ENCODE results near the gene ACSL6.

The ACSL6 gene, protein sequence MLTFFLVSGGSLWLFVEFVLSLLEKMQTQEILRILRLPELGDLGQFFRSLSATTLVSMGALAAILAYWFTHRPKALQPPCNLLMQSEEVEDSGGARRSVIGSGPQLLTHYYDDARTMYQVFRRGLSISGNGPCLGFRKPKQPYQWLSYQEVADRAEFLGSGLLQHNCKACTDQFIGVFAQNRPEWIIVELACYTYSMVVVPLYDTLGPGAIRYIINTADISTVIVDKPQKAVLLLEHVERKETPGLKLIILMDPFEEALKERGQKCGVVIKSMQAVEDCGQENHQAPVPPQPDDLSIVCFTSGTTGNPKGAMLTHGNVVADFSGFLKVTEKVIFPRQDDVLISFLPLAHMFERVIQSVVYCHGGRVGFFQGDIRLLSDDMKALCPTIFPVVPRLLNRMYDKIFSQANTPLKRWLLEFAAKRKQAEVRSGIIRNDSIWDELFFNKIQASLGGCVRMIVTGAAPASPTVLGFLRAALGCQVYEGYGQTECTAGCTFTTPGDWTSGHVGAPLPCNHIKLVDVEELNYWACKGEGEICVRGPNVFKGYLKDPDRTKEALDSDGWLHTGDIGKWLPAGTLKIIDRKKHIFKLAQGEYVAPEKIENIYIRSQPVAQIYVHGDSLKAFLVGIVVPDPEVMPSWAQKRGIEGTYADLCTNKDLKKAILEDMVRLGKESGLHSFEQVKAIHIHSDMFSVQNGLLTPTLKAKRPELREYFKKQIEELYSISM

DNA sequence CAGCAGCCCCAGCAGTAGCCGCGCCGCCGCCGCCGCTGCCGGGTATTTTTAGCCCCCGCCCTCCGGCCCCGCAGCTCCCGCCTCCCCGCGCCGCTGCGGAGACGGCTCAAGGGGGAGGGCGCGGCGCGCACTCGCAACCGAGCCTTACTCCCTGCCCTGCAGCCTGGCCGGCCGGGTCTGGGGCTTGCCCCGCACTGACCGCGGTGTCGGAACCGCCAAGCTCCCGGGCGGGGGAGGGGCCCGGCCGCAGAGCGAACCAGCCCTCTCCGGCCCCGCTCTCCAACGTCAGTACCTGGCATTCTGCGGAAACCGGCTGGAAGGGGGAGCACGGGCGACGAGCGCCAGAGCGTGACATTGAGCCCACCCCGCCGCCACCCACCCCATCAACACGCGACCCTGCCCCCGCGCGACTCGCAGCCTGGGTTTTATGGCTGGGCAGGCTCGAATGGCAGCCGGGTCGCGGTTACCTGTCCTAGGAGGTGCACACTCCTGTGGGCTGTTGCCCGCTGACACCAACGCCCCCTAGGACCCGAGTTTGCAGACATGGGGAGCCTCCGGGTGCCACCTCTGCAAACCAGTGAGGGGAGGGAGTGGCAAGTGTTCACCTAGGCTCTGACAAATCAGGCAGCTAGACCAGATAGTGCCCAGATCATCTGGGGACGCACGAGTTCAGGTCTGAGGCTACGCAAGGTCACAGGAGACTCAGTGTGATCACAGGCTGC, at the start of gene ACSL6:
Gene ACSL6, minus strand, starts transcription at position 37 of the 722 bp plus-strand sequence. CDS start 105 bp downstream, outside the sequence.
- peak within 1 kb of the TSS; percentile 33 for H3K4me3 ChIP-seq (ENCODE audit: control insufficient read depth, low read depth, low read length)
- TF ChIP-seq, protein P1, sequence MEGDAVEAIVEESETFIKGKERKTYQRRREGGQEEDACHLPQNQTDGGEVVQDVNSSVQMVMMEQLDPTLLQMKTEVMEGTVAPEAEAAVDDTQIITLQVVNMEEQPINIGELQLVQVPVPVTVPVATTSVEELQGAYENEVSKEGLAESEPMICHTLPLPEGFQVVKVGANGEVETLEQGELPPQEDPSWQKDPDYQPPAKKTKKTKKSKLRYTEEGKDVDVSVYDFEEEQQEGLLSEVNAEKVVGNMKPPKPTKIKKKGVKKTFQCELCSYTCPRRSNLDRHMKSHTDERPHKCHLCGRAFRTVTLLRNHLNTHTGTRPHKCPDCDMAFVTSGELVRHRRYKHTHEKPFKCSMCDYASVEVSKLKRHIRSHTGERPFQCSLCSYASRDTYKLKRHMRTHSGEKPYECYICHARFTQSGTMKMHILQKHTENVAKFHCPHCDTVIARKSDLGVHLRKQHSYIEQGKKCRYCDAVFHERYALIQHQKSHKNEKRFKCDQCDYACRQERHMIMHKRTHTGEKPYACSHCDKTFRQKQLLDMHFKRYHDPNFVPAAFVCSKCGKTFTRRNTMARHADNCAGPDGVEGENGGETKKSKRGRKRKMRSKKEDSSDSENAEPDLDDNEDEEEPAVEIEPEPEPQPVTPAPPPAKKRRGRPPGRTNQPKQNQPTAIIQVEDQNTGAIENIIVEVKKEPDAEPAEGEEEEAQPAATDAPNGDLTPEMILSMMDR (conservative IDR thresholded peaks at IDR 0.05; ENCODE audit: control insufficient read depth, insufficient read depth, low read depth, low read length): no peak
- DNase-seq (ENCODE audit: low read depth): no peak

DNA sequence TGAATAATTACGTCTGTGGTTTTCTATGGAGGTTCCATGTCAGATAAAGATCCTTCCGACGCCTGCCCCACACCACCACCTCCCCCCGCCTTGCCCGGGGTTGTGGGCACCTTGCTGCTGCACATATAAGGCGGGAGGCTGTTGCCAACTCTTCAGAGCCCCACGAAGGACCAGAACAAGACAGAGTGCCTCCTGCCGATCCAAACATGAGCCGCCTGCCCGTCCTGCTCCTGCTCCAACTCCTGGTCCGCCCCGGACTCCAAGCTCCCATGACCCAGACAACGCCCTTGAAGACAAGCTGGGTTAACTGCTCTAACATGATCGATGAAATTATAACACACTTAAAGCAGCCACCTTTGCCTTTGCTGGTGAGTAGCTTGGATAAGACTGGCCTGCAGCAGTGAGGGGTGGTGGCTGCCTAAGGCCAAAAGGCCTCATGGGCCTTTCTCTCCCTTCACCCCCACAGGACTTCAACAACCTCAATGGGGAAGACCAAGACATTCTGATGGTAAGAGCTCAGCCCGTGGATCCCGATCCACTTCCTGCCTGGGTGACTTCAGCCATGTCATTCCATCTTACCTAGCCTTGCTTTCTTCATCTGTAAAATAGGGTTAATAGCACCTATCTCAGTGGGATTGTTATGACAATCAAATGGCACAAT, 49.2 kb upstream of the ACSL6 start, which contains the start of gene IL3:
Gene IL3, plus strand, starts transcription at position 155 of the 661 bp plus-strand sequence. Its CDS starts 52 bp downstream, at position 207.
- TF ChIP-seq, protein P1 (conservative IDR thresholded peaks at IDR 0.05; ENCODE audit: control insufficient read depth, insufficient read depth, low read depth, low read length): no peak
- no peak within 1 kb of the TSS for H3K4me3 ChIP-seq (ENCODE audit: control insufficient read depth, low read depth, low read length)
- DNase-seq (ENCODE audit: low read depth): no peak

DNA sequence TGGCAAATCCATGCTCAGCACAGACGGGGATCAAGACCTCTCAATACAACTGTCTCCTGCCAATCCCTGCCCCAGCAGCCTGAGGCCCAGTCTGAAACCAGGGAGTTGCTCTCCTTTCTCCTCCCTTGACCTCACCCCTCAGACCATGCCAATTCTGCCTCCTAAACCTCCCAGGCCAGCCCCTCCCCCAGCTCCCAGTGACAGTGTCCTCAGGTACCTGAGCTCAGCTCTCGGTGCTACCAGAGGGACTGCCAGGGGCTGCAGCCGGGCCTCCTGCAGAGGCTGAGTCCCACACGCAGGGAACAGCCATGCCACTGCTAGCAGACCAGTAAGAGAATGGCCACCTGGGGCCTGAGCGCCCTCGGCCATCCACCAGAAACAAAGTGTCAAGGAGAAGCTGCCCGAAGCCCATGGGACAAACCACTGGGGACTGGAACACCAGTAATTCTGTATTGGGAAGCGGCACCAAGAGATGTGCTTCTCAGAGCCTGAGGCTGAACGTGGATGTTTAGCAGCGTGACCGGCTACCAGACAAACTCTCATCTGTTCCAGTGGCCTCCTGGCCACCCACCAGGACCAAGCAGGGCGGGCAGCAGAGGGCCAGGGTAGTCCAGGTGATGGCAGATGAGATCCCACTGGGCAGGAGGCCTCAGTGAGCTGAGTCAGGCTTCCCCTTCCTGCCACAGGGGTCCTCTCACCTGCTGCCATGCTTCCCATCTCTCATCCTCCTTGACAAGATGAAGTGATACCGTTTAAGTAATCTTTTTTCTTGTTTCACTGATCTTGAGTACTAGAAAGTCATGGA, 48.4 kb upstream of the ACSL6 start:
- H3K4me3 ChIP-seq (ENCODE audit: control insufficient read depth, low read depth, low read length): no peak overlapping the region
- TF ChIP-seq, protein P1 (conservative IDR thresholded peaks at IDR 0.05; ENCODE audit: control insufficient read depth, insufficient read depth, low read depth, low read length): no peak
- DNase-seq (ENCODE audit: low read depth): no peak

DNA sequence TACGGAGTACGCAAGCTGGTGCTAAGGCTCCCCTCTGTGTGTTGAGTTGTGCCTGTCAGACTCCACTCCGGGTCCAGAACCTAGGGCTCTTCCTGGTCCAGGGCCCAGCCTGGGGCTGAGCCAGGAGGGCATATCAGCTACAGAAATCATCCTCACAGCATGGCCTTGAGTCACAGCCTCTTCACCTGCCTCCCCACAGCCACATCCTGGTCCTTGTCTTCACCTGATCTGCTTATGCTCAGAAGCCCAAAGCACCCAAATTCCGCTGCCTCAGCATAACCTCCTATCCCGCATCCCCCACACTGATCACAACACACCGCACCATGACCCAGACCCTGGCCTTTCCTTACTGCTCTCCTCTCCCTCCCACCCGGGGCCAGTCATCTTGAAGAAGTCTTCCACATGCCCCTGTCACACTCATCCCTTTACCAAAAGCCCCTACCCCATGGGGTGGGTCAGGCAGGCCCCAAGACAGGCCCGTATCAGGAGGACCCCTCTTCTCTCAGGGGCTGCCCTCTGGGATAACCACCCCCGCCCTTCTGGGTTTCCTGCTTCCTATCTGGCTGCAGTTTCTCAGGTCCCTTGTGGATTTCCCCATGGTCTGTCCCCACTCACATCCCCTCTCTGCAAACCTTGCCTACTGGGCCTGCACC, 47.7 kb upstream of the ACSL6 start:
- DNase-seq (ENCODE audit: low read depth): no peak
- no peak overlapping the region for H3K4me3 ChIP-seq (ENCODE audit: control insufficient read depth, low read depth, low read length)
- TF ChIP-seq, protein P1 (conservative IDR thresholded peaks at IDR 0.05; ENCODE audit: control insufficient read depth, insufficient read depth, low read depth, low read length): no peak

DNA sequence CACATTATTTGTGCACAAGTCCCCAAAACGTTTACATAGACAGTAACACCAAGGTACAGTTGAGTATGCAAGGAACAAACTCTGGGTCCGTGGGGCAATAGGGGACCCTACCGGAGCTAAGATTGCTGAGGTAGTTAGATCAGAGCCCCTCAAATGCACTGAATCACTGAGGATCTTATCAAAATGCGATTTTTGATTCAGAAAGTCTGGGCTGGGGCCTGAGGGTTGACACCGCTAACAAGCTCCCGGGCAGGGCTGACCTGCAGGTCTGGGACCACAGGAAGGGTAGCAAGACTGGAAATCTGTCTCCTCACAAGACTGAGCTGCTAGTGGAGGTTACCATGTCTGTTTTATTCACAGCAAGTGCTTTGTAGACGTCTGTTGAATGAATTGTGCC, 47.2 kb upstream of the ACSL6 start:
- DNase-seq (ENCODE audit: low read depth): no peak
- TF ChIP-seq, protein P1 (conservative IDR thresholded peaks at IDR 0.05; ENCODE audit: control insufficient read depth, insufficient read depth, low read depth, low read length): no peak
- no peak overlapping the region for H3K4me3 ChIP-seq (ENCODE audit: control insufficient read depth, low read depth, low read length)

All from fibroblast of mammary gland (primary cell).